ENCODE measurements around the gene CNGA1.

Gene CNGA1

DNA sequence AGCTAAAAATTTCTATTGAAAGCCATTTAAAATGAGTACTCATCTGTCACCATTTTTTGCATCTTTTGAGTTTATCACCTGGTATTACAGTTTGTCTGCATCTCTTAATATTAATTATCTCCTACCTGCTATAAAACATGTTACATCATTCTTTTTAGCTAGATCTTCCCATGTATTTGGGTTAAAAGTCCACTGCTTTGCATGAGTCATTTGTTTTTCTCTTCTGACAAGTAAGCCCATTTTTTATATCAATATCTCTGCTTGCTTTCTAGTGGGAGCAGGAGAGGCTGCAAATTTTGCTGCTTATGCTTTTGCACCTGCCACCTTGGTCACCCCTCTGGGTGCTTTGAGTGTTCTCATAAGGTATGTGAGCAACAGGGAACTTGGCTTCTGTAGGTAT lies 16.2 kb upstream of the CNGA1 start:
- Histone ChIP-seq H3K4me3 (ENCODE audit: low read length in 2 of 2) (no peak overlapping the region), H3K27ac (ENCODE audit: low read depth in 2 of 2, low read length in 2 of 2) (no peak overlapping the region), H3K9ac (ENCODE audit: low read depth in 1 of 2, low read length in 2 of 2) (no peak overlapping the region), H3K9me3 (ENCODE audit: control insufficient read depth in 2 of 2, low read length in 2 of 2) (no peaks in the 10 kb centered on the region), H3K4me1 (ENCODE audit: control insufficient read depth in 2 of 2, insufficient read depth in 2 of 2, low read length in 2 of 2) (peaks cover 11 to 18% of the 10 kb centered on the region in 2 donors), H3K27me3 (ENCODE audit: control insufficient read depth in 2 of 2, insufficient read depth in 2 of 2, low read length in 2 of 2) (no peaks in the 10 kb centered on the region), H3K36me3 (ENCODE audit: control insufficient read depth in 2 of 2, insufficient read depth in 2 of 2, low read length in 2 of 2) (peaks cover 2 to 8% of the 10 kb centered on the region in 2 donors)

DNA sequence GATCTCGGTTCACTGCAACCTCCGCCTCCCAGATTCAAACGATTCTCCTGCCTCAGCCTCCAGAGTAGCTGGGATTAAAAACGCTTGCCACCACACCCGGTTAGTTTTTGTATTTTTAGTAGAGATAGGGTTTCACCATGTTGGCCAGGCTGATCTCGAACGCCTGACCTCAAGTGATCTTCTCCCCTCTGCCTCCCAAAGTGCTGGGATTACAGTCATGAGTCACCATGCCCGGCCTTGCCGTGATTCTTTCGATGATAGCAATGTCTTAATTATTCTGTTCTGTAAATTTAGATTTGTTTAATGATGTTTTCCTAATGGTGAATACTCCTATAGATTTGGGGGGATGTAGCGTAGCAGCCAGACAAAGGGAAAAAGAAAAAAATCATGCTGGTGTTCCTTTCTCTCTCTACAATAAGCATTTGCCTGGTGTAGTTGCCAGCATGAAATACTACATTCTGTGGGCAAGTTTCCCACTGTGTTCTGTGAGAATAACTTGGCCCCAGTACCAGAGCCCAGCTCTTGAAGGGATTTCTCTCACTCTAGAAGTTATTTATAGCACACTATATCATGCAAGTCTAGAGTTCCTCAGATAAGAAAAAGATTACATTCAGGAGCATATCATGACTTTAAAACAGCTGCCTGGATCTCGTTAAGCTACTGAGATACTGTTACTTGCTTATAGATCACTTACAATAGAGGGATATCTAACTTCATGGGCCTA lies 15.5 kb upstream of the CNGA1 start:
- no peaks in the 10 kb centered on the region for H3K9me3 ChIP-seq (ENCODE audit: control insufficient read depth in 2 of 2, low read length in 2 of 2)
- H3K4me3 ChIP-seq (ENCODE audit: low read length in 2 of 2): no peak overlapping the region
- H3K36me3 ChIP-seq (ENCODE audit: control insufficient read depth in 2 of 2, insufficient read depth in 2 of 2, low read length in 2 of 2): peaks cover 2 to 8% of the 10 kb centered on the region in 2 donors
- peak overlapping the region; percentile 21 to 26 for H3K27ac ChIP-seq (ENCODE audit: low read depth in 2 of 2, low read length in 2 of 2)
- no peak overlapping the region for H3K9ac ChIP-seq (ENCODE audit: low read depth in 1 of 2, low read length in 2 of 2)
- no peaks in the 10 kb centered on the region for H3K27me3 ChIP-seq (ENCODE audit: control insufficient read depth in 2 of 2, insufficient read depth in 2 of 2, low read length in 2 of 2)
- peaks cover 11 to 18% of the 10 kb centered on the region in 2 donors for H3K4me1 ChIP-seq (ENCODE audit: control insufficient read depth in 2 of 2, insufficient read depth in 2 of 2, low read length in 2 of 2)

DNA sequence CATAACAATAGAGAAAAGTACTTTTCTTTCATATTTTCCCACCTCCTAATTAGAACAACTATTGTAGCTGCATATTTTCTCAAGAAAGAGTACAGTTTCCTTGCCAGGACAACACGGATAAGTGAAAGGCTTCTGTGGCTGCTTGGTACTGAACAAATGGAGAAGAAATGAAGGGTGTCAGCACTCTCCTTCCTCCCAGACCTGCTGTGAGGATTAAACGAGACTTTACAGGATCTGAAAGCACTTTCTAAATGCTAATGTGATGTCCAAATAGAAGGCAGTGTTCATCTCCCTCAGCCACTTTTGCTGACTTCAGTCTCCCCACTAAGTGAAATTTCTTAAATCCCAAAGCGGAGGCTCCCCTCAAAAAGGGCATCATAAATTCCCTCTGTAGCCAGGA lies 14.0 kb upstream of the CNGA1 start:
- Histone ChIP-seq H3K36me3 (ENCODE audit: control insufficient read depth in 2 of 2, insufficient read depth in 2 of 2, low read length in 2 of 2) (peaks cover 7 to 15% of the 10 kb centered on the region in 2 donors), H3K9me3 (ENCODE audit: control insufficient read depth in 2 of 2, low read length in 2 of 2) (no peaks in the 10 kb centered on the region), H3K27ac (ENCODE audit: low read depth in 2 of 2, low read length in 2 of 2) (no peak overlapping the region)

DNA sequence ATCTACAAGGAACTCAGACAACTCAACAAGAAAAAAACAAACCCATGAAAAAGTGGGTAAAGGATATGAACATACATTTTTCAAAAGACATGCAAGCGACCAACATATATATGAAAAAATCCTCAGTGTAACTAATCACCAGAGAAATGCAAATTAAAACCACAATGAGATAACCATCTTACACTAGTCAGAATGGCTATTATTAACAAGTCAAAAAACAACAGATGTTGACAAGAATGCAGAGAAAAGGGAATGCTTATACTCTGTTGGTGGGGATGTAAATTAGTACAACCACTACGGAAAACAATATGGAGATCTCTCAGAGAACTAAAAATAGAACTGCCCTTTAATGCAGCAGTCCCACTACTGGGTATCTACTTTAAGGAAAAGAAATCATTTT lies 12.2 kb upstream of the CNGA1 start:
- H3K9ac ChIP-seq (ENCODE audit: low read depth in 1 of 2, low read length in 2 of 2): no peak overlapping the region
- no peak overlapping the region for H3K27ac ChIP-seq (ENCODE audit: low read depth in 2 of 2, low read length in 2 of 2)
- no peak overlapping the region for H3K4me3 ChIP-seq (ENCODE audit: low read length in 2 of 2)
- no peaks in the 10 kb centered on the region for H3K9me3 ChIP-seq (ENCODE audit: control insufficient read depth in 2 of 2, low read length in 2 of 2)
- peaks cover 9 to 10% of the 10 kb centered on the region in 2 donors for H3K36me3 ChIP-seq (ENCODE audit: control insufficient read depth in 2 of 2, insufficient read depth in 2 of 2, low read length in 2 of 2)
- H3K27me3 ChIP-seq (ENCODE audit: control insufficient read depth in 2 of 2, insufficient read depth in 2 of 2, low read length in 2 of 2): no peaks in the 10 kb centered on the region
- peaks cover 13 to 27% of the 10 kb centered on the region in 2 donors for H3K4me1 ChIP-seq (ENCODE audit: control insufficient read depth in 2 of 2, insufficient read depth in 2 of 2, low read length in 2 of 2)

More for the DNA sequence above, 14.0 kb upstream of the CNGA1 start:
- Histone ChIP-seq H3K9ac (ENCODE audit: low read depth in 1 of 2, low read length in 2 of 2) (no peak overlapping the region), H3K4me1 (ENCODE audit: control insufficient read depth in 2 of 2, insufficient read depth in 2 of 2, low read length in 2 of 2) (peaks cover 11 to 18% of the 10 kb centered on the region in 2 donors), H3K27me3 (ENCODE audit: control insufficient read depth in 2 of 2, insufficient read depth in 2 of 2, low read length in 2 of 2) (no peaks in the 10 kb centered on the region), H3K4me3 (ENCODE audit: low read length in 2 of 2) (no peak overlapping the region)

DNA sequence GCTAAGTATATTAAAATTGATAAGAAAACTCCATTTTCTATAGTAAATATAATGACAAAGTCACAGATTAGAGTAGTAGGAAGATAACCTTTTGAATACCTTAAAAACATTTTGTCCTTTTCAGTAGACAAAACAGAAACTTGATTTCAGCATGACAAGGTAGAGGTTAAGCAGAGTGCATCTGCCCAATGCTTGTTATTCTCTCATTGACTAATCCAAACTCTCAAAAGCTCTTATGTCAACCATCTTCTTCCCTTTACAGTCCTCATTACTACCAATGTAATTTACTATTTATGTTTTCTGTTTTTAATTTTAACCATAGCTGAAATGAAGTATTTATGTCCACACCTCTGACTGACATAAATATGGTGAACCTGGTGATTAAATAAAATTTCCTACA lies 11.2 kb upstream of the CNGA1 start:
- Histone ChIP-seq H3K4me3 (ENCODE audit: low read length in 2 of 2) (no peak overlapping the region), H3K9me3 (ENCODE audit: control insufficient read depth in 2 of 2, low read length in 2 of 2) (no peaks in the 10 kb centered on the region), H3K9ac (ENCODE audit: low read depth in 1 of 2, low read length in 2 of 2) (no peak overlapping the region), H3K36me3 (ENCODE audit: control insufficient read depth in 2 of 2, insufficient read depth in 2 of 2, low read length in 2 of 2) (peaks cover 9 to 10% of the 10 kb centered on the region in 2 donors), H3K4me1 (ENCODE audit: control insufficient read depth in 2 of 2, insufficient read depth in 2 of 2, low read length in 2 of 2) (peaks cover 8 to 25% of the 10 kb centered on the region in 2 donors), H3K27ac (ENCODE audit: low read depth in 2 of 2, low read length in 2 of 2) (no peak overlapping the region), H3K27me3 (ENCODE audit: control insufficient read depth in 2 of 2, insufficient read depth in 2 of 2, low read length in 2 of 2) (no peaks in the 10 kb centered on the region)

DNA sequence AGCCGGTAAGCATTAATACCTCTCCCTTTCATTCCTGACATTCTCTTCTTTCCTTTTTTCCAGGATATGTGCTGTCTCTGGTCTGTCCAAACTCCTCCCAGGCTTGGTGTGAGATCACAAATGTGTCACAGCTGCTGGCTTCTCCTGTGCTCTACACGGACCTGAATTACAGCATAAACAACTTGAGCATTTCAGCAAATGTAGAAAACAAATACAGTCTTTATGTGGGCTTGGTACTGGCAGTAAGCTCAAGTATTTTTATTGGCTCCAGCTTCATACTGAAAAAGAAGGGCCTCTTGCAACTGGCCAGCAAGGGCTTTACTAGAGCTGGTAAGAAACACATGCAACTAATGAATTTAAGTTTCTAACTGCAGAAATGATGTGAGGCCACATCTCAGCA lies 8.5 kb upstream of the CNGA1 start:
- Histone ChIP-seq H3K4me1 (ENCODE audit: control insufficient read depth in 2 of 2, insufficient read depth in 2 of 2, low read length in 2 of 2) (peaks cover 10 to 26% of the 10 kb centered on the region in 2 donors), H3K9me3 (ENCODE audit: control insufficient read depth in 2 of 2, low read length in 2 of 2) (no peaks in the 10 kb centered on the region), H3K27me3 (ENCODE audit: control insufficient read depth in 2 of 2, insufficient read depth in 2 of 2, low read length in 2 of 2) (no peaks in the 10 kb centered on the region), H3K36me3 (ENCODE audit: control insufficient read depth in 2 of 2, insufficient read depth in 2 of 2, low read length in 2 of 2) (peaks cover 9 to 10% of the 10 kb centered on the region in 2 donors), H3K27ac (ENCODE audit: low read depth in 2 of 2, low read length in 2 of 2) (peak overlapping the region in 1 of 2 donors; percentile 32), H3K4me3 (ENCODE audit: low read length in 2 of 2) (no peak overlapping the region), H3K9ac (ENCODE audit: low read depth in 1 of 2, low read length in 2 of 2) (no peak overlapping the region)

DNA sequence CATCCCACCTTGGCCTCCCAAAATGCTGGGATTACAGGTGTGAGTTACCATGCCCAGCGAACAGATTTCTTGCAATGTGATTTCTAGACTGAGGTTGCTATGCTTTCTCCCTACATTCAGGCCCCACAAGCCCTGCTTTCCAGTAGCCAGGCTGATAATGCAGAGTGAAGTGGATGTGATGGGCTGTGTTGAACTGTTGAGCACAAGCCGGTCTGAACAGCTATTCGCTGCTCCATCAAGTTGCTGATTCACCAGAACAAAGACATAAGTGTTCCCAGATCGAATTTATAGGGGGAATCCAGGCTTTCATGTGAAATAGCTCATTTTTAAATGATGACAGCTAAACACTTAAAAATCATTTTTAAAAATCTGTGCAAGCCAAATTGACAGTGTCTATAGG lies 8.0 kb upstream of the CNGA1 start:
- Histone ChIP-seq H3K36me3 (ENCODE audit: control insufficient read depth in 2 of 2, insufficient read depth in 2 of 2, low read length in 2 of 2) (peaks cover 9 to 10% of the 10 kb centered on the region in 2 donors), H3K9me3 (ENCODE audit: control insufficient read depth in 2 of 2, low read length in 2 of 2) (no peaks in the 10 kb centered on the region), H3K4me1 (ENCODE audit: control insufficient read depth in 2 of 2, insufficient read depth in 2 of 2, low read length in 2 of 2) (peaks cover 10 to 28% of the 10 kb centered on the region in 2 donors), H3K27me3 (ENCODE audit: control insufficient read depth in 2 of 2, insufficient read depth in 2 of 2, low read length in 2 of 2) (no peaks in the 10 kb centered on the region), H3K9ac (ENCODE audit: low read depth in 1 of 2, low read length in 2 of 2) (no peak overlapping the region), H3K27ac (ENCODE audit: low read depth in 2 of 2, low read length in 2 of 2) (peak overlapping the region in 1 of 2 donors; percentile 32), H3K4me3 (ENCODE audit: low read length in 2 of 2) (no peak overlapping the region)

DNA sequence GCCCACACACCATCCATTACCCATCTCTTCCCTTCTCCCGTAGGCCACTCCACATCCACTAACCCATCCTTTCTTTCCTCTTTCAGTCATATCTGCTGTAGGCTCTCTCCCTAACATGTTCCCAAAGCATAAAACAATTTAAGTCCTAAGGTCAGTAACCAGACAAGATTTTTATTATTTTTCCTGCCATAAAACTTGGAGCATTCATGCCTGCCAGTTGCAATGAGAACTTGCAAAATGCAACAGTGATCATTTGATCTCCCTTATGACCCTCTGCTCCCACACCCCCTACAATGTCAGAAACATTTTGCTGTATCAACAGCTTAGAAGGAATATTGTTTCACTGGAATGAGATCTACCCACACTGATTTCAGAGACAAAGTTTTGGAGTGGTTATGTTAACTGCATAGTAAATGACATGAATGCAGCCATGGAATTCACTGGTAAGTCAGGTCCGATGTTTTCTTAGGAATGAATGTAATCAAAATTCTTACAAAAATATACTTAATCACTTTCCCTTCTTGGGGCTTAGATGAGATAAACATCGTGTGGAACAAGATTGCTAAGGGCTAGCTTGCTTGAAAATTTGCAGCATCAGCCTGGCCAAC lies 5.8 kb upstream of the CNGA1 start:
- Histone ChIP-seq H3K4me3 (ENCODE audit: low read length in 2 of 2) (no peak overlapping the region), H3K9ac (ENCODE audit: low read depth in 1 of 2, low read length in 2 of 2) (no peak overlapping the region), H3K4me1 (ENCODE audit: control insufficient read depth in 2 of 2, insufficient read depth in 2 of 2, low read length in 2 of 2) (peaks cover 15 to 41% of the 10 kb centered on the region in 2 donors), H3K9me3 (ENCODE audit: control insufficient read depth in 2 of 2, low read length in 2 of 2) (no peaks in the 10 kb centered on the region), H3K36me3 (ENCODE audit: control insufficient read depth in 2 of 2, insufficient read depth in 2 of 2, low read length in 2 of 2) (peaks cover 9 to 10% of the 10 kb centered on the region in 2 donors), H3K27ac (ENCODE audit: low read depth in 2 of 2, low read length in 2 of 2) (peak overlapping the region; percentile 1 to 41), H3K27me3 (ENCODE audit: control insufficient read depth in 2 of 2, insufficient read depth in 2 of 2, low read length in 2 of 2) (no peaks in the 10 kb centered on the region)

DNA sequence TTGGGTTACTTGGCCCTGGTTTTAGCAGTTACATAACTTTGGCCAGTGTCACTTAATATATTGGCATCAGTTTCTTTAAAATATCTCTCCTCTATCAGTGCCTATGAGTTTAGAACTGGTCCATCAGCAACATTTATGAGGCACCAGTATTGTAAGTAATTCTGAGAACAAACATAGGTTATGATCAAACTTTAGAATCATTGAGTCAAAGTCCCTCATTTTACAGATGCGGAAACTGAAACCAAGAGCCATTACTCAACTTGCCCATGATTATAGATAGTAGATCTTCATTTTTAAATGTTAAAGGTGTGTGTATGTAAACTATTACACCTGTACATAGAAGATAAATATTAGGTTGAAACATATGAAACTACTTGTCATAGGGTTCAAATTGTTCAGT lies 4.6 kb upstream of the CNGA1 start:
- Histone ChIP-seq H3K36me3 (ENCODE audit: control insufficient read depth in 2 of 2, insufficient read depth in 2 of 2, low read length in 2 of 2) (peaks cover 8% of the 10 kb centered on the region in 2 donors), H3K9me3 (ENCODE audit: control insufficient read depth in 2 of 2, low read length in 2 of 2) (no peaks in the 10 kb centered on the region), H3K27ac (ENCODE audit: low read depth in 2 of 2, low read length in 2 of 2) (peak overlapping the region in 1 of 2 donors; percentile 53), H3K27me3 (ENCODE audit: control insufficient read depth in 2 of 2, insufficient read depth in 2 of 2, low read length in 2 of 2) (no peaks in the 10 kb centered on the region), H3K4me3 (ENCODE audit: low read length in 2 of 2) (peak overlapping the region in 1 of 2 donors; percentile 27), H3K4me1 (ENCODE audit: control insufficient read depth in 2 of 2, insufficient read depth in 2 of 2, low read length in 2 of 2) (peaks cover 17 to 42% of the 10 kb centered on the region in 2 donors), H3K9ac (ENCODE audit: low read depth in 1 of 2, low read length in 2 of 2) (no peak overlapping the region)

DNA sequence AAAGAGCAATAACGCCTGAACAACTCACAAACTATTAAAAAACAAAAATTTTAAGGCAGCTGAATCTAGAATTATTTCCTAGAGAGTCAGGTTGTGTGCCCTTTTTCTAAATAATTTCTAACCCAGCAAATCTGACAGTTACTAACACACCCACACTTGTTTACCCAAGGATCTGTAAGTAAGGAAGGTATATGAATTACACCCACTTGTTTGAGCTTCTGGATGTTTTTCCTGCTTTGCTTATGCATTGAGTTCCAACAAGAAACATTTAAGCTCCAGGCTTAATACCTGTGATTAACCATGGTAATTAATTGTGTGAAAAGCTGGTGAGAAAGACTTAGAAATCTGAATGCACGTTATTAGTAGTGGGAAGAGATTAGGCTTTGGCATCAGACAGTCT lies 1.6 kb upstream of the CNGA1 start:
- H3K27ac ChIP-seq (ENCODE audit: low read depth in 2 of 2, low read length in 2 of 2): peak overlapping the region; percentile 82 to 88

More for the DNA sequence above, 1.6 kb upstream of the CNGA1 start:
- H3K9me3 ChIP-seq (ENCODE audit: control insufficient read depth in 2 of 2, low read length in 2 of 2): no peaks in the 10 kb centered on the region
- H3K36me3 ChIP-seq (ENCODE audit: control insufficient read depth in 2 of 2, insufficient read depth in 2 of 2, low read length in 2 of 2): no peaks in the 10 kb centered on the region
- peaks cover 20 to 39% of the 10 kb centered on the region in 2 donors for H3K4me1 ChIP-seq (ENCODE audit: control insufficient read depth in 2 of 2, insufficient read depth in 2 of 2, low read length in 2 of 2)
- peak overlapping the region; percentile 78 to 91 for H3K4me3 ChIP-seq (ENCODE audit: low read length in 2 of 2)
- peak overlapping the region; percentile 80 to 86 for H3K9ac ChIP-seq (ENCODE audit: low read depth in 1 of 2, low read length in 2 of 2)
- peaks cover 0 to 3% of the 10 kb centered on the region in 2 donors for H3K27me3 ChIP-seq (ENCODE audit: control insufficient read depth in 2 of 2, insufficient read depth in 2 of 2, low read length in 2 of 2)

All from mucosa of rectum (tissue), 2 donors.